ENCODE data around the gene LAMC3. TPM values are rescaled to one million over a fixed set of nuclear protein-coding genes. Genes with fewer than 3 reads are reported as not detected.

Gene LAMC3
- total and polyA plus RNA-seq, 9 of the 15 experiments (the other 6 are each of a cell fraction or from before 2014, with no cell fraction given) = 0.10 TPM; not detected in 8

- BruUV-seq (replicated peaks) = no TSS peak
- intact Hi-C loops (cut with micrococcal nuclease) = loop anchor here (10.0 kb wide), 1 partner anchor 213 kb away; no protein-coding TSS in a partner anchor
- 14% methylated on average over 2 of the region's 2 CpGs for WGBS (ENCODE audit: insufficient coverage, low coverage, missing lambda C conversion rate)
- TF ChIP-seq ZKSCAN3 (CRISPR knock-in tag; IDR thresholded peaks at IDR 0.05) = no peak
- DNase-seq (ENCODE audit: extremely low read depth in 1 of 4, low spot score in 3 of 4) = no peak
- Histone ChIP-seq H3K4me2 (ENCODE audit: insufficient read depth, low read length) (no peak overlapping the region), H3K27ac (ENCODE audit: extremely low read depth, low read depth, low read length) (no peak overlapping the region), H3K9me3 (replicated peaks; ENCODE audit: control insufficient read depth, insufficient read depth, low read depth, low read length) (no peaks in the 10 kb centered on the region), H3K9me1 (ENCODE audit: control insufficient read depth, insufficient read depth, low read length) (peaks cover 5% of the 10 kb centered on the region), H3K79me2 (ENCODE audit: control insufficient read depth, insufficient read depth, low read length) (peaks cover 27% of the 10 kb centered on the region), H3K4me3 (no peak overlapping the region), H3K27me3 (ENCODE audit: control insufficient read depth in 2 of 2, insufficient read depth in 2 of 2, low read length in 2 of 2) (peaks cover 41 to 46% of the 10 kb centered on the region in 2 experiments), H3K4me1 (replicated peaks in 1 of 2; ENCODE audit: control insufficient read depth in 2 of 2, insufficient read depth in 2 of 2, low read length in 2 of 2) (peaks cover 13 to 23% of the 10 kb centered on the region in 2 experiments), H3K9ac (ENCODE audit: insufficient read depth in 1 of 2, low read depth in 2 of 2, low read length in 2 of 2) (peak overlapping the region in 1 of 2 experiments; percentile 3; a peak in 1 of 4 replicates), H4K20me1 (replicated peaks; ENCODE audit: control insufficient read depth, insufficient read depth, low read length) (peaks cover 19% of the 10 kb centered on the region), H2AFZ (ENCODE audit: low read depth, low read length) (no peak overlapping the region), H3K36me3 (ENCODE audit: control insufficient read depth, insufficient read depth, low read length) (peaks cover 14% of the 10 kb centered on the region)
- in situ Hi-C loops (cut with MboI) = no loop called here
- FAIRE-seq = no peak
- CTCF ChIA-PET (ENCODE audit: low intra/inter-chr PET ratio) = no interaction called here
- POLR2A ChIA-PET = interaction anchor here (1.4 to 75.1 kb wide), 5 partner anchors 8 to 151 kb away, joined by 4 to 3336 read pairs (median 24); partner anchors contain the start of gene AIF1L
- ATAC-seq = no peak
These were observed 113.2 kb downstream of the LAMC3 start for GRCh38 chr9:131122158-131122557.

GRCh38 chr9:131125038-131125287, 116.0 kb downstream of the LAMC3 start:
- in situ Hi-C loops (cut with MboI) = no loop called here
- Histone ChIP-seq H3K4me3 (peak overlapping the region; percentile 48), H3K9ac (ENCODE audit: insufficient read depth in 1 of 2, low read depth in 2 of 2, low read length in 2 of 2) (peak overlapping the region; percentile 83 to 92), H4K20me1 (replicated peaks; ENCODE audit: control insufficient read depth, insufficient read depth, low read length) (peaks cover 9% of the 10 kb centered on the region), H3K27me3 (ENCODE audit: control insufficient read depth in 2 of 2, insufficient read depth in 2 of 2, low read length in 2 of 2) (peaks cover 18% of the 10 kb centered on the region in 2 experiments; a peak in 4 of 5 replicates), H3K4me1 (replicated peaks in 1 of 2; ENCODE audit: control insufficient read depth in 2 of 2, insufficient read depth in 2 of 2, low read length in 2 of 2) (peaks cover 13 to 23% of the 10 kb centered on the region in 2 experiments), H2AFZ (ENCODE audit: low read depth, low read length) (peak overlapping the region; percentile 86), H3K9me1 (ENCODE audit: control insufficient read depth, insufficient read depth, low read length) (peaks cover 5% of the 10 kb centered on the region), H3K79me2 (ENCODE audit: control insufficient read depth, insufficient read depth, low read length) (peaks cover 47% of the 10 kb centered on the region), H3K9me3 (replicated peaks; ENCODE audit: control insufficient read depth, insufficient read depth, low read depth, low read length) (no peaks in the 10 kb centered on the region), H3K4me2 (ENCODE audit: insufficient read depth, low read length) (peak overlapping the region; percentile 94), H3K27ac (ENCODE audit: extremely low read depth, low read depth, low read length) (peak overlapping the region; percentile 76), H3K36me3 (ENCODE audit: control insufficient read depth, insufficient read depth, low read length) (peaks cover 42% of the 10 kb centered on the region)
- ATAC-seq (no peak; the same call in 2 of the 3 replicates), DNase-seq (ENCODE audit: extremely low read depth in 1 of 4, low spot score in 3 of 4) (peak in 1 of 4 experiments; percentile 98), FAIRE-seq (no peak)
- CTCF ChIA-PET (ENCODE audit: low intra/inter-chr PET ratio) = no interaction called here
- TF ChIP-seq SRSF3 (IDR thresholded peaks at IDR 0.05; ENCODE audit: insufficient read depth, low read length) (no peak), NBN (IDR thresholded peaks at IDR 0.05; ENCODE audit: low read depth) (no peak), PHTF2 (CRISPR knock-in tag; IDR thresholded peaks at IDR 0.05) (no peak), MLX (CRISPR knock-in tag; conservative IDR thresholded peaks at IDR 0.05) (0 out of 4 replicates have a peak, but pooled peaks of 1 of the 2 experiments have one; percentile 95)
- WGBS (ENCODE audit: insufficient coverage, low coverage, missing lambda C conversion rate) = 1% methylated on average over 7 of the region's 7 CpGs
- POLR2A ChIA-PET = interaction anchor here (0.6 to 75.1 kb wide), 43 partner anchors 8 to 358 kb away, joined by 3 to 3336 read pairs (median 5); partner anchors contain the start of genes AIF1L and FAM78A
- intact Hi-C loops (cut with micrococcal nuclease) = loop anchor here (1.0 to 10.0 kb wide), 6 partner anchors 29 to 210 kb away; partner anchors contain the start of gene AIF1L
- BruUV-seq (replicated peaks) = TSS peak; percentile 98

Data from K562 (cell line).